SW 1271 (cell line): ENCODE results near the gene HGD.
"Not testable (repeated sequence)": the region's sequence is repeated elsewhere in the genome, so short reads cannot be mapped to it uniquely, and the experiment has no call there.

Experiments
- DNase-seq, 2 experiments: peaks; one replicate each; lab custom pipeline; 2025; lab: John Stamatoyannopoulos, UW

Gene HGD, protein sequence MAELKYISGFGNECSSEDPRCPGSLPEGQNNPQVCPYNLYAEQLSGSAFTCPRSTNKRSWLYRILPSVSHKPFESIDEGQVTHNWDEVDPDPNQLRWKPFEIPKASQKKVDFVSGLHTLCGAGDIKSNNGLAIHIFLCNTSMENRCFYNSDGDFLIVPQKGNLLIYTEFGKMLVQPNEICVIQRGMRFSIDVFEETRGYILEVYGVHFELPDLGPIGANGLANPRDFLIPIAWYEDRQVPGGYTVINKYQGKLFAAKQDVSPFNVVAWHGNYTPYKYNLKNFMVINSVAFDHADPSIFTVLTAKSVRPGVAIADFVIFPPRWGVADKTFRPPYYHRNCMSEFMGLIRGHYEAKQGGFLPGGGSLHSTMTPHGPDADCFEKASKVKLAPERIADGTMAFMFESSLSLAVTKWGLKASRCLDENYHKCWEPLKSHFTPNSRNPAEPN

DNA sequence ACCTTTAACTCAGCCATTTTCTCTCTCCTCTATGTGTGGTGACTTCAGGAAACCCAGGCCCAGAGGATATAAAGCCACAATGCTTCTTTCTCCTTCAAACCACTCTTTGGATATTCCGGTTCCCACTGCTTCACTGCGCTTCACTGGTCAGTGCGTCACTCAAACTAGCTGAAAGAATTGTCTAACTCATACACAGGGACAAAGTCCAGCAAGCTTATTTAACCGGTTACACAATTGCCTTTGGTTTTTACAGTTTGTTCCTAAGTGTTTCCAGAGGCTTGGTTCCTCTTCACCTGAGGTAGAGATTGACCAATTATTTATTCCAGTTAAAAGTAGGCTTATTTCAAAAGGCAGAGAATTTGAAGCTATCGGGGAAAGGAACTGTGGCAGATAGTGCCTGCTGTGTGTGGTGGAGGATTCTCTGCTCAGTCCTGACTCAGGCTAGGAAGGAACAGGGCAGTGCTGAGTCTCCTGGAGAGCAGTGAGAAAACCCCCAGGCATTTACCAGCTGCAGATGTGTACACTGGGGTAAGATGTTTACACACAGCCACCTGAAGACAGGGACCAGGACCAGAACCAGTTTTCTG lies at the start of gene HGD:
TSS of gene HGD (minus strand) at position 145 of the 587 bp plus-strand sequence. CDS start at position 17, 128 bp downstream.
- no peak for DNase-seq

DNA sequence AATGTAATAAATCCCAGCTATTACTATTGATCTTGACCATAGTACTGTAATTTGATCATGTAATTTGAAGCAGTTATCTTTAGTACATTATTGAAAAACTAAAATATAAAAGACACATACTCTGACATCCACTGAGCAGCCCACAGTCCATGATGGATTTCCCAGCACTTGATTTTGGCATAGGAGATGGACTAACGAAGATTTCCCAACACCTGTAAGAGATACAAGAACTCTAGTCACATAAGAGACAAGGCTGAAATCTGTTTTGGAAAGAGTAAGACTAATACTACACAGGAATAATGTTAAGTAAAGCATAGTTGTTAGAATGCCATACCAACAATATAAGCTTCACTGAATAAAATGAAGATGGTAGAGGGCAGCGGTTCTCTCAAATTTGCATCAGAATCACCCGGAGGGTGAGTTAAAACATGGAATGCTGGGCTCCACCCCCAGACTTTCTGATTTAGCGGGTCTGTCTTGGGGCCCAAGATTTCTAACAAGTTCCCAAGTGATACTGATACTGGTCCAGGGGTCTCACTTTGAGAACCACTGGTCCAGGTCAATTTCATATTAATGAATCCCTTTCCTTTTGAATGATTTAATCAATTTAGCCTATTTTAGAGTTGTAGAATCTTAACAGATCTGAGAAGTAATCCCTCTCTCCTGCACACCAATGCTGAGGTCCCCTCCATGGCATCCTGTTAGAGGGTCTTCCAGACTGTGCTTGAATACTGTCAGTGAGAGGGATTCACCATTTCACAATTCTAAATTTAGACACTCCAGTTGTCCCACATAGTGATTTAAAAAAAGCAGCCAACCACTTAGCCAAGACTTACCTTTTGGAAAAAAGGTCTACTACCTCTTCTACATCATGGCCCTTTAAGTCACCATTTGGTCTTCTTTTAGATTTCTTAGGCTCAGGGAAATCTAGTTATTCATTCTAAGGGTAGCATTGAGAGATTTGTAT lies 48.8 kb upstream of the HGD start:
- DNase-seq: no peak

DNA sequence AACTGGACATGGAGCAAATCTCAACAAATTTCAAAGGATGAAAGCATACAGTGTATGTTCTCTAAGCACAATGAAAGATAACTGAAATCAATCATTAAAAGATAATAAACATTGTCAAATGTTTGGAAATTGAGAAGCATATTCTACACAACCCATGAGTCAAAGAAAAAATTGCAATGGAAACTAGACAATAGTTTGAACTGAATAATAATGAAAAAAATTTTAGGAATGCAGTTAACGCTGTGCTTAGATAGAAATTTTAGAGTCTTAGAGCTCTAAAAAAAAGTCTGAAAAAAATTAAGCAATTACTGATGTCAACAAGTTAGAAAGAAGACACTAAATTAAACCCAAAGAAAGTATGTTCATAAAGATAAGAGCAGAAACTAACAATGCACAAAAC lies 44.8 kb upstream of the HGD start:
- DNase-seq: no peak

DNA sequence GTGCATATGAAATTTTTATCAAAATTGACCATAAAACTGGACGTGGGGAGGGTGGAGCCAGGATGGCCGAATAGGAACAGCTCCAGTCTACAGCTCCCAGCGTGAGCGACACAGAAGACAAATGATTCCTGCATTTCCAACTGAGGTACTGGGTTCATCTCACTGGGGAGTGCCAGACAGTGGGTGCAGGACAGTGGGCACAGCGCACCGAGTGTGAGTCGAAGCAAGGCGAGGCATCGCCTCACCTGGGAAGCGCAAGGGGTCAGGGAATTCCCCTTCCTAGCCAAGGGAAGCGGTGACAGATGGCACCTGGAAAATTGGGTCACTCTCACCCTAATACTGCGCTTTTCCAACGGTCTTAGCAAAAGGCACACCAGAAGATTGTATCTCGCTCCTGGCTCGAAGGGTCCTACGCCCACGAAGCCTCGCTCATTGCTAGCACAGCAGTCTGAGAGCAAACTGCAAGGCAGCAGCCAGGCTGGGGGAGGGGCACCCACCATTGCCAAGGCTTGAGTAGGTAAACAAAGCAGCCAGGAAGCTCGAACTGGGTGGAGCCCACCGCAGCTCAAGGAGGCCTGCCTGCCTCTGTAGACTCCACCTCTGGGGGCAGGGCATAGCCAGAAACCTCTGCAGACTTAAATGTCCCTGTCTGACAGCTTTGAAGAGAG lies 37.3 kb upstream of the HGD start:
- not testable (repeated sequence) for DNase-seq

DNA sequence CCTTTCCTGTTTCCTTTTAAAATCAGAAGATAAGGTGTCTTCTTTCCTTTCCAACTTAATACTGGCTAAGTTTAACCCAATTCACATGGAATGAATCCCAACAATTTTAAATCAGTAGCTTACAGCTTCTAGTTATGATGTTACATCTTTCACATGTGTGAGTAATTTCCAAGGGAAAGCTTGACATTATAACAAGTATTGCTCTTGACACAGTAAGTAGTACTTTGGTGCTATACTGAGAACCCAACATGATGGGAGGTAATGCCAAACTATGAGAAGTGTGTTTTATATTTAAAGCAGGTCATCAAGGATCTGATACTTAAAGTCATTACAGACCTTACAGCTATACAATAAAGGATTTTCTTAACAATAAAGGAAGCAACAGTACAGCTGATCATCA lies 31.2 kb upstream of the HGD start:
- DNase-seq: no peak

DNA sequence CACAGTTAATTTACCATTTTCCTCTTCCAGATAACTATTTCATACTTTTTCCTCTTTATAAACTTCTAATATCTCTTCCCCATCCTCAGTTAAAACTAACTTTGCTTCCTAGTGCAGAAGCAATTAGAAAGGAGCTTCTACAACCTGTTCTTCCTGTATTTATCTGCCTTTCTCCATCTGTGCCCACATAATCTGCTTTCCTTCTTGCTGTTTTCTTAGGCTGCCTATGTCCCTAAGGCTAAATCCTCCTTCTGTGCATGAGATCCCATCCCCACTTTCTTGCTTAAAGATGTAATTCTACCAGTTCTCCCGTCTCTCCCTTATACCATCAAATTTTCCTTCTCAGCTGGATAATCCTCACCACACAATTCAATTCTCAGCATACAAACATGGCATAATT lies 28.3 kb upstream of the HGD start:
- no peak for DNase-seq

DNA sequence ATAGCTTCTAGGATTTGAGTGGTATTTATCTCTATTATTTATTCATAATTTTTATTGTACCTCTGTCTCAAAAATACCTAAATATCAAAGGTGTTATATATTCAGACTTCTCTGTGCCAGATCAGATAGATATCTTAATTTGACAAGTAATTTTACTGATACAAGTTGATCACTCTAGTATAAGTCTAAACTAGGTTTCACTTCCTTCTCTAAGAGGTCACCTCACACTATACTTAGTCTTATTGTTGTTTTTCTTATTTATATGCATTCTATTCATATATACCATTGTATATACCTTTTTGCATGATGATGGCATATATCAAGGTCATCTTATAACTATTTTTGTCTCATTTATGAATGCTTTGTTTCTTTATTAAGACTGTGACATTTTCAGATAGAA lies 26.4 kb upstream of the HGD start:
- DNase-seq: no peak

DNA sequence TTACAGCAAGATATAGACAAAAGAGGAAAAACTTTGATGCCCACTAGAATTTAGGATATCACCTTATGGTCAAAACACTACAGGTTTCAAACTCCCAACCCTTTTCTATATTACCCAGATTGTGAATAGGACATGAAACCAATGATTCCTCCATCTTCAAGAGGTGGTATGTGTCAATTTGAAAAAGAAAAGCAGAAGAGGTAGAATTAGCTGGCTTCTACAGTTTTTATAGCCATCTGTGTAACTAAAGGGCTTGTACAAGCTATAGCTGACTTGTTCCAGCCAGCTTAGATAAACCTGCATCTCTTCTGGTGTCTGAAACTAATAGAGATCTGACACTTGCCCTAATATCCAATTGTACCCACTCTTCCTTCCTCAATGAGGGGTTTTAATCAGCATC lies 24.9 kb upstream of the HGD start:
- DNase-seq: no peak

DNA sequence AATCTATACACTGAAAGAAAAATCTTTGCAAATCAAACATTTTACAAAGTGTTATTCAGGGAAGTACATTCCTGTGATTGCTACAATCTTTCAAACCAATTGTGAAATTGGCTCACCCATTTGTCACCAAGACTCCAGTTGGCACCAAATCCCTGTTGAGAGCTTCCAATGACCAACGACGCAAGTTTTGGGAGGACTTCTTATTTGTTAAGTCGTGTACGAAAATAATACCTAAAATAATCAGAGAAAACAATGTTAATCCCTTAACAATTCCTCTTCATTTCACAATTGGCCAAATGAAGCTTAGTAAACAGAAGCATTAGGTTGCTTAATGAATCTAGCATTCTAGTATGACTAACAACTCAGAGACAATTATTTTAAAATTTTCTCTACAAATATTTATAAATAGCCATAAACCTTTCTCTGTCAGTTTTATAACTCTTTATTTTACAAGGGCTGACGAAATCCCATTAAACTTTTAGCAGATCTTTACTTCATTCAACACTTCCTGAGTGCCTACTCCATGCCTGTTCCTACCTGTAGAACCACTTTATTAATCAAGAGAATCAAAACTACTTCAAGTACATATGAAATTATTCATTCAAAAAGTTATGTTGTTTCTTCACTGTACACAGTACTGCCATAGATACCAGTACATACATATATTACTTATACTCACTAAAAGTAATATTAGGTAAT lies 24.0 kb upstream of the HGD start:
- DNase-seq: no peak

DNA sequence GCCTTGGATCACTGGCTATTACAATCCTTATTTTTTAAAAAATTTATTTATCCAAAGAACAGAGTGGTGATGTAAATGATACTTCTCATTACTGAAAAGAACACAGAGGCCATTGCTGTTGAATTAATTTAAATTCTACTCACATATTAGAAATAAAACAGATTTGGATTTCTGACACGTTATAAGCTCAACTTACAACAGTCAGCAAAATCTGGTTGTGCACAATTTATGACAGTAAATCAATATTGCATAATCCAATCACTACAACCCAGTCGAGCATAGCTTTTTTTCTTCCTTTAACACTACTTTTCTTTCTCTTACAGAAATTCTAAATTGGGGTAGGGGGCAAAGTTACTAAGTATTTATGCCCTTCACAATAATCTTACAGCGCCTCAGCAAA lies 17.3 kb upstream of the HGD start:
- no peak for DNase-seq

DNA sequence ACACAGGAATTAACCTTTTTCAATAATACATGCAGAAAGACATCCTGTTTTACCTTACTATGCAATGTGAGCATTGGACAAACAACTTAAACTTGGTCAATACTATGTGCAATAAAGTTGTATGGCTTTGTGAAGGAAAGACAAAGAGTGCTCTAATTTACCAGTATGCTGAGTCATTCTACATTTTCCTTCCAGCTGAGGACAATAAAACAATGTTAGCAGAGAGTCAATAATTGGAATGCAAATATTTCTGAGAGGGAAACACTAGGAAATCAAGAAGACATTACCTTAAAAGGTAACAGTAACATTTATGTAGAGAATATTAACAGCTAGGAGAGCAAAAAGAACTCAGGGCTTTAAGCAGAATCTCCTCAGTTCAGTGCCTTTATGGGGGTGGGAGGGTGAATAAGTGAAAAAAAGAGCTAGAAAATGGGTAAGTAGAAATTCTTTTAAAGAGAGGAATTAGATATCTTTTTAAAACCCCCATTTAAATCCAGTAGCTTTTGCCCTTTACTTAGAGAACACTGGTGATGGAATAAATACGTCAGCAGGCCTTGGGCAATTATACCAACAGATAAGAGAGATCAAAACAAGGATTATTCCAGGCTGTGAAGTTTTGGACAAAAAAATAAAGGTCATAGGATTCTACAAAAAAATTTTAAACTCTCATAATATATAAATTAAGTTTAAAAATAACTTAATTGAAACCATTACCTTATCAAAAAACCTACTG lies 11.6 kb upstream of the HGD start:
- DNase-seq: peak in 1 of 2 experiments; percentile 6

DNA sequence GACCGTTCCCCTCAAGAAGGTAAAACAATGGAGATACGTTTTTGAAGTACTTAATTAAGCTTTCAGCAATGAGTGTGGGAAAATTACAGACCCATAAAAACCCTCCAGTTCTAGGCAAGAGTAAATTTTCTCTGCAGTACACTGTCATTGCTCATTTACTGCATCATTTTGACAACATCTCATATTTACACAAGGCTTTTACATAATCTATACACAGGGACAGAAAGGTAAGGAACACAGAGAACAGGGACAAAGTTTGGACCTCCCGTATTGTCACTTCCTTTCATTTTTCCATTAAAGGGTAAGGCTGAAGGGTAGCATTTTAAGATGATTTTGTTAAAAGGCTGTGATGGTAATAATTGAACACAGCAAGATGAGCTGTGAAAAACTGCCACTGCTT lies 7.4 kb upstream of the HGD start:
- DNase-seq: no peak

DNA sequence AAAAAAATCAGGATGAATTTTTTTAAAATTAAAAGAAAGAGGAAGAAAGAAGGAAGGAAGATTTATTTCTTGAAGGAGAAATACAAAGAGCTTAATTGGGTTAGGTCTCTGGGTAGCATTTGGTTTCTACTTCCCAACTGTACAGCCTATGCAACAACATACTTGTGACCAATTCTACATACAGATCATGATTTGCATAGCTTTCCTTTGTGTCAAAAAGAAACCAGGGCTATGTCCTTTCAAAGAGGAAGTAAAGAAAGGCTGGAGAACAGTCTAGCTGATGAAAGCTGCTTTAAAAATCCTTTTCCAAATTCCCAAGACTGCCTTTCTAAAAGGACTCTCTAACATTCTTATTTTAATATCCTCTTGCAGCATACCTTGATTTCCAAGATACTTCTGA lies 6.1 kb upstream of the HGD start:
- no peak for DNase-seq

DNA sequence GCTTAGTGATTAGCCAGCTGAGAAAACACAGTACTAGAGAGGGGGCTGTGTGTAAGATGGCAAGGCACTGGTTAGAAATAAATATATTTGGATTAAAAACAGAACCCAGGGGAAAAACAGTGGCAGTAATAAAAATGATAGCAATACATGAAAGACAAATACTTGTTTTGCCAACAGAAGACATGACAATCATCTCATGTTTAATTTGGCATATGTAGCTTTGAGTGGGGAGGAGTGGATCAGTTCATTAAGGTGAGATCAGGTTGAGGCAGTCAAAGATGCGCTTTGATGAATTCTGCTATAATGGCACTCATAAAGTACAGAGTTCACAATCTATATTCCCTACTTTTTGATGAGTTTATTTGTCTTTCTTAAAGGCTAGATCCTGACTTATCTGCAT lies 3.4 kb upstream of the HGD start:
- DNase-seq: no peak

DNA sequence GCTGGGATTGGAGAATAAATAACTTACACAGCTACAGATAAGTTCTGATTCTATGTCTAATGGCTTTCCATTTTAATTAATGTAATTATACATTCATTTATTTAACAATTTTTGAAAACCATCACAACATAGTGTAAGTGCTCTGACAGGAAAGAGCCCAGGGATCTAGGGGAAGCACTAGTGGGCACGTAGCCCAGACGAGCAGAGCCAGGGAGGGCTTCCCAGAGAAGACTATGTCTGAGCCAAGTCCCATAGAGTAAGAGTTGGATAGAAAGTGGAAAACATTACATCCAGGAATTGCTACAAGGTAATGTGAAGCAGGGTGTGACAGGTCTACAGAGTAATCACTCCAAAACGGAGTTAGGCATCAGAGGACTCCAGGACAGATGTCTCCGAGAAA lies 2.9 kb upstream of the HGD start:
- no peak for DNase-seq

DNA sequence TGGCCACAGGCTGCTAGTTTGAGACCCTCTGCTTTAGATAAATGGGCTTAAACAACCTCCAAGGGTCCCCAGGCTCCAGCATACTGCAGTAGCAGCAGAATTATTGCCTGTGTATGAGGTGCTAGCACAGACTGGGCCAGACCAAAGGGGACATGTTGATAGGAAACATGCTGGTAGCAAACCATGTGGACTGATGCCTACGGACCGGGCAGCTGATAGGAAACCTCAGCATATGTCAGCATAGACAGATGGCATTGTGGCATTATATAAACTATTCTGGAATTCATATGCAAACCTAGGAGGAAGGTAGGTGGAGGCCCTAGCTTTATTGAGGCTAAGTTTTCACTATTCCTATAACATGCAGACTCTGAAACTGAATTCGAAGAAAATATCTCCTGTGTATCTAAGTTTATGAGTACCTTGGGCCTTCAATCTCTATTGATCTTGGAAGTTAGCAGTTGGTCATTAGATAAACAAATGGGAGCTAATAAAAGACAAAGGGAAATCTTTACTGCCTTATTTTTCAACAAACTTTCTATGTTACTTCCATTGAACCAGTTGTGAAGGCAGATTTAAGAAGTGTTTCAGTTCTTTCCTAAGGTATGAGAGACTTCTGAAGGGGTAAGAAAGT lies 1.7 kb upstream of the HGD start:
- no peak for DNase-seq

DNA sequence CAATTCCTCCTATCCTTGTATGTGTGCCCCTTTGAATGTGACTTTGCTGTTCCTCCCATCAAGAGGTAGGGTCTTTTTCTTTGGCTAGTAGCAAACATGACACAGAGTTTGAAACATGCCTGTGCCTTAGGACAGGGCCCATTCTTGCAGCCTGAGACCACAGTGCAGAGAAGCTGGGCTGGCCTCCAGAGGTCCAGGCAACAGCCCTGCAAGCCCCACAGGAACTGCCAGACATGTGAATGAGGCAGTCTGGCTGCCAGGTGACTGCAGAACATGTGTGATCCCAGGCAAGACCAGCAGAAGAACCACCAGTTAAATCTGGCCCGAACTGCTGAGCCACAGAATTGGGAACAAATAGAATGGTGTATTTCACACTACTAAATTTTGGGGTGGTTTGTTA lies 1.2 kb upstream of the HGD start:
- no peak for DNase-seq

DNA sequence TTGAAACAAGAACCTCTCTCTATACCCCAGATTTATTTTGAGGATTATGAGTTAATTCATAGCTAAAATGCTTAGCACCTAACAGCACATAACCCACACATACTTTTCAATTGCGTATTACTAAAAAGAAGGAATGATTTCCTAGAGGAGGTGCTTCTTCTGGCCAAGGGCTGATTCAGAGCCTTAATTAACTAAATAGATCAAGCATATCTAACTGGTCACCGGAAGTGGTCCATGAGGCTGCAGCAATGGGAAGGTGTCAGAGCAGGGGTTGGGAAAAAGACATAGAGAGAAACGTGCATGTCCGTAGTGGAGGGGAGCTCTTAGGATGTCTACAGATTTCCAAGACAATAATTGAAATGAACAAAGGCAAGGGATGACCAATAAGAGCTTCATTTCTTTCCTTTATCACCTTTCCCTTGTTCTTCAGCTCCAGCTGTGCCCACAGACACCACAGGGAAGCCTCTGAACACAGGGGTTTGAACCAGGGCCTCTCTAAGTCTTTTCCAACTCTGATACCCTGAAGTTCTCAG lies 467 bp downstream of the HGD start:
- DNase-seq: no peak

DNA sequence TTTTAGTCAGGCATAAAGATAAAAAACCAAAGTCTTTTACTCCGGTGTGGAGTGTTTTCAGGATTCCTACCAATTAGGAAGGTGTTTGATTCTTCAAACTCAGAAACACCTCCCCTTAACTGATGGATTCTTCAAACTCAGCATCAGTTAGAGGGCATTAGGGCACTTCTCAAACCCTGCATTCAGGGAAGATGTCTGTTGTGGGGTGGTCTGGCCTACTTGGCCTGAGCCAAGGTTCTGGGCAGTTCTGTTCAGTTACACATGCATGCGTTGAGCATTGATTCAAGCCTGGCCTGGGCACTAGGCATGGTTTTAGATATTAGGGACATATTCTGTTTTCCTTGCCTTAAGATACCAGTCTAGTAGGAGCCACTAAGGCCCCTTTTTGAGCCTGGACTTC lies 1.0 kb downstream of the HGD start:
- no peak for DNase-seq
